Measurements from ENCODE around the gene PRRG2.

DNA sequence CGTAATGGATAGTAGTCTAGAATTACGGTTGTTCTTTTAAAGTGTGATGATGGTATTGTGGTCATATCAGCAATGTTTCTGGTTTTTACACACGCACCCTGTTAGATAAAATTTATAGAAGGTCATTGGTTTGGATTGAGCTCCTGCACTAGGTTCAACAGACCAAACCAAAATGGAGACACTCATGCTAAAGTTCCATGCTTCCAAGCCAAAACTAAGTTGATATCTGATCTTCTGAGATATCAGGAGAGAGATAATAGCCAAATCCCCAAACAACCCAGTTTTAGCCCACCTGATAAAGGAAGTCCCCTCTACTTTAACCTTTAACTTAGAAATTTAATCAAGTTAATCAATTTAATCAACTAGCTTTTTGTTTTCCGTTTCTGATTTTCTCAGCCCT, 1.9 kb upstream of the PRRG2 start:
- TF ChIP-seq EP300 (IDR thresholded peaks at IDR 0.05) (no peak), CTCF (IDR thresholded peaks at IDR 0.05) (no peak)
